H7 (cell line): ENCODE results near the gene HSD17B3. TPM values are rescaled to one million over a fixed set of nuclear protein-coding genes. Genes with fewer than 3 reads are reported as not detected.
A peak's percentile ranks its signal among the peaks of the same experiment; 100 is the strongest.
"Not testable (repeated sequence)": the region's sequence is repeated elsewhere in the genome, so short reads cannot be mapped to it uniquely, and the experiment has no call there.

ENCODE experiments used
- DNase-seq: peaks from one replicate; pipeline ENCODE4 v3.0.0; 2012
- H3K27me3 ChIP-seq: 2 replicates; pipeline ENCODE4 v1.6.0; 2011; ENCODE audit warnings: mild to moderate bottlenecking, low read length; ENCODE audit not compliant: control insufficient read depth, insufficient read depth
- H3K36me3 ChIP-seq: replicated peaks from 2 replicates; pipeline ENCODE4 v1.5.1; 2011; ENCODE audit warnings: low read length; ENCODE audit not compliant: control insufficient read depth, insufficient read depth
- H3K4me3 ChIP-seq: 2 replicates; pipeline ENCODE4 v1.5.1; 2011; ENCODE audit warnings: low read depth, mild to moderate bottlenecking, control low read depth, low read length, moderate library complexity; ENCODE audit not compliant: insufficient read depth
- total RNA-seq: library from RNA; depleted of rRNA; stranded (reverse); fragments of >200 nt; shearing (Covaris generic); gene quantifications from 2 replicates; pipeline ENCODE4 v1.2.3, GENCODE V29; 2014

HSD17B3 gene
- total RNA-seq, 1 experiment from 2014 or later, result 0.24 TPM

- DNase-seq, result no peak
- Histone ChIP-seq H3K4me3 (no peak overlapping the region), H3K27me3 (no peaks in the 10 kb centered on the region), H3K36me3 (no peaks in the 10 kb centered on the region)
These were observed 95.7 kb downstream of the HSD17B3 start for GRCh38 chr9:96206156-96206751.

- H3K4me3 ChIP-seq, result no peak overlapping the region
These were observed 97.1 kb downstream of the HSD17B3 start for GRCh38 chr9:96204853-96205252.

GRCh38 chr9:96203867-96204501 lies 98.0 kb downstream of the HSD17B3 start:
- no peak for DNase-seq
- Histone ChIP-seq H3K27me3 (no peaks in the 10 kb centered on the region), H3K36me3 (no peaks in the 10 kb centered on the region), H3K4me3 (no peak overlapping the region)

More at GRCh38 chr9:96204853-96205252, 97.1 kb downstream of the HSD17B3 start:
- Histone ChIP-seq H3K36me3 (no peaks in the 10 kb centered on the region), H3K27me3 (no peaks in the 10 kb centered on the region)
- DNase-seq, result no peak

GRCh38 chr9:96202971-96203780 lies 98.8 kb downstream of the HSD17B3 start:
- no peak overlapping the region for H3K4me3 ChIP-seq
- no peak for DNase-seq
- H3K27me3 ChIP-seq, result no peaks in the 10 kb centered on the region
- no peaks in the 10 kb centered on the region for H3K36me3 ChIP-seq

GRCh38 chr9:96201140-96201539 lies 100.8 kb downstream of the HSD17B3 start:
- peak; percentile 55 for DNase-seq
- no peak overlapping the region for H3K4me3 ChIP-seq
- no peaks in the 10 kb centered on the region for H3K27me3 ChIP-seq
- H3K36me3 ChIP-seq, result no peaks in the 10 kb centered on the region

- H3K4me3 ChIP-seq, result no peak overlapping the region
- no peaks in the 10 kb centered on the region; the same call in 1 of the 2 replicates for H3K36me3 ChIP-seq
- no peaks in the 10 kb centered on the region for H3K27me3 ChIP-seq
- DNase-seq, result no peak
These were observed 103.0 kb downstream of the HSD17B3 start for GRCh38 chr9:96199006-96199405.

GRCh38 chr9:96195541-96195940 lies 106.4 kb downstream of the HSD17B3 start:
- no peaks in the 10 kb centered on the region; the same call in 1 of the 2 replicates for H3K36me3 ChIP-seq
- no peak overlapping the region for H3K4me3 ChIP-seq
- H3K27me3 ChIP-seq, result no peaks in the 10 kb centered on the region
- DNase-seq, result no peak

GRCh38 chr9:96193236-96193755 lies 108.7 kb downstream of the HSD17B3 start:
- Histone ChIP-seq H3K4me3 (no peak overlapping the region), H3K36me3 (no peaks in the 10 kb centered on the region; the same call in 1 of the 2 replicates), H3K27me3 (no peaks in the 10 kb centered on the region)
- no peak for DNase-seq

GRCh38 chr9:96192710-96193109 lies 109.3 kb downstream of the HSD17B3 start:
- H3K4me3 ChIP-seq, result no peak overlapping the region
- DNase-seq, result no peak
- no peaks in the 10 kb centered on the region; the same call in 1 of the 2 replicates for H3K36me3 ChIP-seq
- no peaks in the 10 kb centered on the region for H3K27me3 ChIP-seq

- no peak overlapping the region for H3K4me3 ChIP-seq
- no peak for DNase-seq
- no peaks in the 10 kb centered on the region; the same call in 1 of the 2 replicates for H3K36me3 ChIP-seq
- H3K27me3 ChIP-seq, result no peaks in the 10 kb centered on the region
These were observed 112.0 kb downstream of the HSD17B3 start for GRCh38 chr9:96189995-96190394.

- not testable (repeated sequence) for H3K27me3 ChIP-seq, H3K36me3 ChIP-seq, H3K4me3 ChIP-seq, DNase-seq
These were observed 112.4 kb downstream of the HSD17B3 start for GRCh38 chr9:96189581-96189980.

- H3K27me3 ChIP-seq, result no peaks in the 10 kb centered on the region
- no peak for DNase-seq
- no peaks in the 10 kb centered on the region for H3K36me3 ChIP-seq
- no peak overlapping the region for H3K4me3 ChIP-seq
These were observed 113.4 kb downstream of the HSD17B3 start for GRCh38 chr9:96188571-96188970.

GRCh38 chr9:96187151-96187555 lies 114.8 kb downstream of the HSD17B3 start:
- DNase-seq, result peak; percentile 57
- no peaks in the 10 kb centered on the region for H3K36me3 ChIP-seq
- H3K4me3 ChIP-seq, result no peak overlapping the region
- H3K27me3 ChIP-seq, result no peaks in the 10 kb centered on the region

GRCh38 chr9:96186591-96187011 lies 115.4 kb downstream of the HSD17B3 start:
- Histone ChIP-seq H3K36me3 (no peaks in the 10 kb centered on the region), H3K27me3 (no peaks in the 10 kb centered on the region), H3K4me3 (no peak overlapping the region)
- DNase-seq, result peak; percentile 91
